GM12878 (cell line): Measurements from ENCODE around the gene CHN2. TPM values are rescaled to one million over a fixed set of nuclear protein-coding genes. Genes with fewer than 3 reads are reported as not detected.

Source experiments
- ATAC-seq: fragments of 200-7000 bp; cut with Tn5 transposase; 3 replicates; pipeline ENCODE4 v1.9.1; 2020; ENCODE audit warnings: mild to moderate bottlenecking, moderate library complexity
- BruUV-seq: library from RNA; stranded (reverse); fragments of 400-500 nt; replicated peaks from 2 replicates; lab custom pipeline; 2021; lab: Mats Ljungman, UMichigan
- CTCF ChIA-PET: fragments of 300-600 bp; sonication (Branson Sonifier 250); formaldehyde crosslinking; extraction: SDS; loops from one replicate; lab custom pipeline; 2021; ENCODE audit warnings: inconsistent platforms; lab: Yijun Ruan, JAX
- POLR2A ChIA-PET: fragments of 350-600 bp; formaldehyde crosslinking; extraction: SDS; loops from one replicate; lab custom pipeline; 2021; ENCODE audit warnings: inconsistent platforms; lab: Charles Lee
- RAD21 ChIA-PET: fragments of 300-600 bp; sonication (Branson Sonifier 250); formaldehyde crosslinking; loops from one replicate; lab custom pipeline; 2023; ENCODE audit warnings: antibody characterized with exemption; ENCODE audit not compliant: unreplicated experiment; lab: Charles Lee
- SMC1A ChIA-PET: fragments of 300-600 bp; sonication (Branson Sonifier 250); formaldehyde crosslinking; loops from one replicate; lab custom pipeline; 2023; ENCODE audit not compliant: unreplicated experiment, uncharacterized antibody; lab: Charles Lee
- DNase-seq: peaks from one replicate; pipeline ENCODE4 v3.0.0-alpha.2; 2011; ENCODE audit warnings: low read depth, low spot score
- FAIRE-seq: peaks from 3 replicates; lab custom pipeline; 2011; peaks lifted over from hg19 to GRCh38; lab: Jason Lieb, UNC
- H2AFZ ChIP-seq: 2 replicates; pipeline ENCODE4 v1.6.0; 2011; ENCODE audit warnings: low read depth, low read length, control low read depth; ENCODE audit not compliant: control insufficient read depth
- H3K27ac ChIP-seq: 2 replicates; pipeline ENCODE4 v1.5.1; 2011; ENCODE audit warnings: control low read depth; ENCODE audit not compliant: control insufficient read depth, insufficient read depth
- H3K27me3 ChIP-seq, 2 experiments: replicated peaks in 1 of 2; 2 replicates each; pipeline versions ENCODE4 v1.6.0 to v1.6.1; 2011; ENCODE audit warnings: low read length in 1 of 2; ENCODE audit not compliant: control insufficient read depth in 2 of 2, insufficient read depth in 2 of 2
- H3K36me3 ChIP-seq, 2 experiments: 2 replicates each; pipeline ENCODE4 v1.5.1; 2011; ENCODE audit warnings: low read length in 1 of 2; ENCODE audit not compliant: control insufficient read depth in 2 of 2, insufficient read depth in 2 of 2
- H3K4me1 ChIP-seq: 2 replicates; pipeline ENCODE4 v1.6.1; 2011; ENCODE audit warnings: mild to moderate bottlenecking, low read length, moderate library complexity, mixed read lengths; ENCODE audit not compliant: control insufficient read depth, insufficient read depth
- H3K4me2 ChIP-seq: 2 replicates; pipeline ENCODE4 v1.6.0; 2011; ENCODE audit warnings: control low read depth; ENCODE audit not compliant: control insufficient read depth, insufficient read depth
- H3K4me3 ChIP-seq: fragments of 200-600 bp; sonication (generic); 2 replicates; pipeline ENCODE4 v1.5.1; 2016
- H3K79me2 ChIP-seq: 2 replicates; pipeline ENCODE4 v1.6.0; 2011; ENCODE audit warnings: low read length; ENCODE audit not compliant: control insufficient read depth, insufficient read depth
- H3K9ac ChIP-seq: 2 replicates; pipeline ENCODE4 v1.8.0; 2011; ENCODE audit warnings: low read length, control low read depth, mixed read lengths; ENCODE audit not compliant: control insufficient read depth, insufficient read depth
- H3K9me3 ChIP-seq: replicated peaks from 3 replicates; pipeline ENCODE4 v1.5.1; 2011; ENCODE audit warnings: mild to moderate bottlenecking, low read length; ENCODE audit not compliant: control insufficient read depth, insufficient read depth
- H4K20me1 ChIP-seq: 2 replicates; pipeline ENCODE4 v1.6.0; 2011; ENCODE audit not compliant: control insufficient read depth, insufficient read depth
- BHLHE40 ChIP-seq, 2 experiments: fragments of 450-650 bp in 1 of 2; IDR thresholded peaks; 2 replicates each; pipeline ENCODE4 v1.6.1; 2011 to 2017; ENCODE audit warnings: low read depth in 2 of 2, borderline replicate concordance in 1 of 2, improper control_type of control experiment in 1 of 2, low read length in 1 of 2, mild to moderate bottlenecking in 1 of 2
- CEBPZ ChIP-seq: fragments of 150-350 bp; IDR thresholded peaks from 2 replicates; pipeline ENCODE4 v1.6.1; 2016; ENCODE audit warnings: low read depth, low read length
- ELK1 ChIP-seq: IDR thresholded peaks from 2 replicates; pipeline ENCODE4 v1.6.1; 2012; ENCODE audit warnings: low read depth, low read length, improper control_type of control experiment
- FOXM1 ChIP-seq: IDR thresholded peaks from 2 replicates; pipeline ENCODE4 v1.6.1; 2012; ENCODE audit warnings: low read depth, mild to moderate bottlenecking, inconsistent platforms, low read length, moderate library complexity
- GABPA ChIP-seq: IDR thresholded peaks from 2 replicates; pipeline ENCODE4 v1.6.1; 2014; ENCODE audit warnings: antibody characterized with exemption, low read depth, mild to moderate bottlenecking, inconsistent platforms
- HDAC6 ChIP-seq: fragments of 200-600 bp; sonication (generic); IDR thresholded peaks from one replicate; pipeline ENCODE4 v1.8.0; 2017; ENCODE audit warnings: antibody characterized with exemption; ENCODE audit not compliant: unreplicated experiment
- IKZF1 ChIP-seq: fragments of 450-650 bp; conservative IDR thresholded peaks from 2 replicates; pipeline ENCODE4 v1.6.1; 2017; ENCODE audit warnings: antibody characterized with exemption, mild to moderate bottlenecking
- MYB ChIP-seq: fragments of 150-350 bp; IDR thresholded peaks from 2 replicates; pipeline ENCODE4 v1.6.1; 2014; ENCODE audit warnings: mild to moderate bottlenecking, low read depth, low read length, borderline replicate concordance
- YBX1 ChIP-seq: fragments of 450-650 bp; IDR thresholded peaks from 2 replicates; pipeline ENCODE4 v1.6.1; 2016; ENCODE audit warnings: antibody characterized with exemption
- WGBS: methylation state at CpG from one replicate; pipeline ENCODE4 v1.1.6; 2016; ENCODE audit warnings: low lambda C conversion rate; ENCODE audit not compliant: insufficient replicate concordance, insufficient coverage; ENCODE audit errors: missing lambda C conversion rate; 5-methylcytosine and 5-hydroxymethylcytosine counted together
- in situ Hi-C: fragments of 300-500 bp; cut with MboI; formaldehyde crosslinking; loops from 9 replicates; pipeline ENCODE4 v1.14.3; 2018; ENCODE audit warnings: mixed read lengths
- intact Hi-C: fragments of 100-400 bp; cut with micrococcal nuclease; formaldehyde crosslinking; loops from one replicate; pipeline ENCODE4 v1.14.2; 2022; ENCODE audit not compliant: unreplicated experiment
- polyA plus RNA-seq, 11 experiments: library from polyadenylated mRNA; depleted of rRNA in 4 of 11; unstranded in 6 of 11; stranded (reverse) in 5 of 11; fragments of >200 nt; fragmentation: Nextera tagmentation in 4 of 11; fragmentation: Illumina TruSeq in 1 of 11; extraction: Ambion mirVana in 4 of 11; extraction: Trizol in 1 of 11; gene quantifications; 1 replicate in 1 of 11; 2 replicates in 10 of 11; pipeline versions ENCODE4 v1.2.1 to v1.2.3, GENCODE V29; 2011 to 2016; ENCODE audit warnings: inconsistent platforms in 2 of 11, missing spikeins in 2 of 11, low read depth in 1 of 11
- total RNA-seq, 4 experiments: library from RNA; depleted of rRNA in 3 of 4; stranded (reverse); fragments of >200 nt in 3 of 4; fragmentation: Illumina TruSeq in 1 of 4; extraction: Trizol in 1 of 4; gene quantifications; 2 replicates each; pipeline versions ENCODE4 v1.2.1 to v1.2.3, GENCODE V29; 2013 to 2021

Gene CHN2
- total and polyA plus RNA-seq, 10 of the 15 experiments (the other 5 are each of a cell fraction or from before 2014, with no cell fraction given): 0.11 to 3.8 (median 0.37) TPM; not detected in 2

DNA sequence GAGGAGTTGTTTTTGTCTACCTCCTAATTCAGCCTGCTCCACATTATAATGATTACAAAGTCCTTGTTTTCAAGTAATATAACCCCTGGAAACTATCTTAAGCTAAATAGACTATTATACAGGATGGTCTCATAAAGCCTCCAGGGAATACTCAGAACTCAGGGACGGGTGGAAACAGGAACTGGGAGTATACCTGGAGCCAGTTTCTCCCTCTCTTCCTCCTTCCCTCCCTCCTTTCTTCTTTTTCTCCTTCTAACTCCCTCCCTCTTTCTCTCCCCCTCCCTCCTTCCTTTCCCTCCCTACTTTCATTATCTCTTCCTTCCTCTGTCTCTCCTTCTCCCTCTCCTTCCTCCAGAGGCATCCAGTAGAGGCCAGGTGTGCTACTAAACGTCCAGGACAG is 292.8 kb downstream of the CHN2 start:
- H3K4me3 ChIP-seq: no peak overlapping the region
- ChIA-PET POLR2A (no interaction called here), SMC1A (interaction anchor here (1.2 kb wide), 1 partner anchor 18 kb away, joined by 3 read pairs; no protein-coding TSS in a partner anchor), CTCF (no interaction called here), RAD21 (no interaction called here)
- no peak overlapping the region for H3K27ac ChIP-seq
- H4K20me1 ChIP-seq: no peaks in the 10 kb centered on the region
- H3K4me2 ChIP-seq: no peak overlapping the region
- no peaks in the 10 kb centered on the region for H3K36me3 ChIP-seq
- no peak for FAIRE-seq
- WGBS: 3% methylated on average over 2 of the region's 2 CpGs
- no peaks in the 10 kb centered on the region for H3K4me1 ChIP-seq
- in situ Hi-C loops: no loop called here
- ATAC-seq: no peak
- no peaks in the 10 kb centered on the region for H3K9me3 ChIP-seq
- H3K79me2 ChIP-seq: no peaks in the 10 kb centered on the region
- no peaks in the 10 kb centered on the region; a peak in 1 of 4 replicates for H3K27me3 ChIP-seq
- no TSS peak for BruUV-seq
- no peak overlapping the region for H2AFZ ChIP-seq
- H3K9ac ChIP-seq: no peak overlapping the region
- TF ChIP-seq BHLHE40 (IDR thresholded peaks at IDR 0.05; ENCODE audit: borderline replicate concordance in 1 of 2, low read depth in 2 of 2, low read length in 1 of 2) (no peak), FOXM1 (no peak), MYB (no peak), HDAC6 (no peak), GABPA (no peak)
- no peak for DNase-seq
- intact Hi-C loops: no loop called here

GRCh38 chr7:29488203-29488970 is 293.8 kb downstream of the CHN2 start:
- SMC1A ChIA-PET: interaction anchor here (0.9 kb wide), 1 partner anchor 26 kb away, joined by 4 read pairs; no protein-coding TSS in a partner anchor
- intact Hi-C loops: no loop called here
- H4K20me1 ChIP-seq: no peaks in the 10 kb centered on the region

More at GRCh38 chr7:29488203-29488970, 293.8 kb downstream of the CHN2 start:
- H3K36me3 ChIP-seq: no peaks in the 10 kb centered on the region
- no peak for FAIRE-seq
- no peak overlapping the region for H3K27ac ChIP-seq
- H2AFZ ChIP-seq: no peak overlapping the region
- POLR2A ChIA-PET: no interaction called here
- DNase-seq: no peak
- RAD21 ChIA-PET: no interaction called here
- 16% methylated on average over 8 of the region's 8 CpGs for WGBS
- H3K4me3 ChIP-seq: no peak overlapping the region
- no peaks in the 10 kb centered on the region; a peak in 1 of 4 replicates for H3K27me3 ChIP-seq
- H3K9me3 ChIP-seq: no peaks in the 10 kb centered on the region
- no peak for ATAC-seq
- H3K4me1 ChIP-seq: no peaks in the 10 kb centered on the region
- CTCF ChIA-PET: no interaction called here
- H3K9ac ChIP-seq: no peak overlapping the region
- in situ Hi-C loops: no loop called here
- TF ChIP-seq YBX1: no peak
- TF ChIP-seq CEBPZ: no peak
- no peak for TF ChIP-seq IKZF1
- TF ChIP-seq ELK1: no peak
- TF ChIP-seq, all 136 proteins: peak for 0
- no TSS peak for BruUV-seq
- Histone ChIP-seq H3K4me2 (no peak overlapping the region), H3K79me2 (no peaks in the 10 kb centered on the region)
